Parathyroid adenoma (tissue), 2 donors: ENCODE data around the gene GBGT1.
A peak's percentile ranks its signal among the peaks of the same experiment; 100 is the strongest.

ENCODE experiments used
- H2AFZ ChIP-seq: fragments of 300-600 bp; sonication (generic); one replicate; pipeline ENCODE4 v1.7.0; 2017; ENCODE audit warnings: antibody characterized with exemption, mild to moderate bottlenecking
- H3K27ac ChIP-seq: fragments of 300-600 bp; sonication (generic); one replicate; pipeline ENCODE4 v1.7.0; 2017
- H3K27me3 ChIP-seq: fragments of 300-600 bp; sonication (generic); one replicate; pipeline ENCODE4 v1.7.0; 2017; ENCODE audit warnings: low read length; ENCODE audit not compliant: control insufficient read depth, insufficient read depth
- H3K36me3 ChIP-seq: fragments of 300-600 bp; sonication (generic); one replicate; pipeline ENCODE4 v1.7.0; 2017; ENCODE audit warnings: low read length; ENCODE audit not compliant: control insufficient read depth, insufficient read depth
- H3K4me1 ChIP-seq: fragments of 300-600 bp; sonication (generic); one replicate; pipeline ENCODE4 v1.7.0; 2017; ENCODE audit warnings: control low read depth
- H3K4me2 ChIP-seq: fragments of 300-600 bp; sonication (generic); one replicate; pipeline ENCODE4 v1.7.0; 2017; ENCODE audit warnings: low read length
- H3K4me3 ChIP-seq: fragments of 300-600 bp; sonication (generic); one replicate; pipeline ENCODE4 v1.7.0; 2017; ENCODE audit warnings: low read depth, low read length
- H3K79me2 ChIP-seq: fragments of 300-600 bp; sonication (generic); one replicate; pipeline ENCODE4 v1.7.0; 2017; ENCODE audit warnings: control low read depth
- H3K9ac ChIP-seq: fragments of 300-600 bp; sonication (generic); one replicate; pipeline ENCODE4 v1.7.0; 2017; ENCODE audit warnings: mild to moderate bottlenecking
- H3K9me3 ChIP-seq: fragments of 300-600 bp; sonication (generic); one replicate; pipeline ENCODE4 v1.7.0; 2017; ENCODE audit warnings: low read length; ENCODE audit not compliant: control insufficient read depth
- TF ChIP-seq, protein P1 (sequence below): fragments of 300-600 bp; sonication (generic); IDR thresholded peaks from one replicate; pipeline ENCODE4 v1.7.0; 2017; ENCODE audit warnings: antibody characterized with exemption, mild to moderate bottlenecking
- donor health status: primary hyperparathyroidism.

GBGT1 gene

DNA sequence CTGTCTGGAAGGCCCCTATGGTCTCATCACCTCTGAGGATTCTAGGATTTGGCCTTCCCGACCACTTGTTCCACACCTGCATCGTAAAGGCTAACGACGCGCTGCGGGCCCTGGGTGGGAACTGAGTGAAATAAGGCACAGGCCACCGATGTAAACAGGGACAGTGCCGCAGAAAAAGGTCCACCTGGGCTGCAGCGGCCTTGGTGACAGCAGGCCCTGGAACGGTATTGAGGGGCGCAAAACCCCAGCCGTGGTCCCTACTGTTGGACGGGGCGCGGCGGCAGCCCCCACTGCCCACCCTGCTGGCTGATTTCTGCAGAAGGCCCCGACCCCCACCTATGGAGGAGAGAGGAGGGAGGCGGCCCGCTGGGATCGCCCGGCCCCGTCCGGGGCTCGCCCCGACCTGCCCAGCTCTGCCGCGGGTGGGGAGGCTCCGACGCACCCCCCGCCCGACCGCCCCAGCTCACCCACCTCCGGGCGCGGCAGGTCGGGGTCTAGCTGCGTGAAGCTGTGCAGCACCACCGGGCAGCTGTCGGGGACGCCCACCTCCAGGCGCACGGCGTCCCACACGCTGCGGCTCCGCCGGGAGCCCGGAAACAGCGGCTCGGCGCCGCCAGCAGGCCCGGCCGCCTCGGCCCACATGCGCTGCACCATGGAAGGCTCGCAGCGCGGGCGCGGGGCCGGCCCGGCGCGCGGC is 43.1 kb downstream of the GBGT1 start:
- H3K9ac ChIP-seq: no peak overlapping the region
- H3K4me2 ChIP-seq: peak overlapping the region; percentile 96
- peak overlapping the region; percentile 62 for H3K27ac ChIP-seq
- H3K79me2 ChIP-seq: peaks cover 25% of the 10 kb centered on the region
- no peaks in the 10 kb centered on the region for H3K27me3 ChIP-seq
- TF ChIP-seq, protein P1, sequence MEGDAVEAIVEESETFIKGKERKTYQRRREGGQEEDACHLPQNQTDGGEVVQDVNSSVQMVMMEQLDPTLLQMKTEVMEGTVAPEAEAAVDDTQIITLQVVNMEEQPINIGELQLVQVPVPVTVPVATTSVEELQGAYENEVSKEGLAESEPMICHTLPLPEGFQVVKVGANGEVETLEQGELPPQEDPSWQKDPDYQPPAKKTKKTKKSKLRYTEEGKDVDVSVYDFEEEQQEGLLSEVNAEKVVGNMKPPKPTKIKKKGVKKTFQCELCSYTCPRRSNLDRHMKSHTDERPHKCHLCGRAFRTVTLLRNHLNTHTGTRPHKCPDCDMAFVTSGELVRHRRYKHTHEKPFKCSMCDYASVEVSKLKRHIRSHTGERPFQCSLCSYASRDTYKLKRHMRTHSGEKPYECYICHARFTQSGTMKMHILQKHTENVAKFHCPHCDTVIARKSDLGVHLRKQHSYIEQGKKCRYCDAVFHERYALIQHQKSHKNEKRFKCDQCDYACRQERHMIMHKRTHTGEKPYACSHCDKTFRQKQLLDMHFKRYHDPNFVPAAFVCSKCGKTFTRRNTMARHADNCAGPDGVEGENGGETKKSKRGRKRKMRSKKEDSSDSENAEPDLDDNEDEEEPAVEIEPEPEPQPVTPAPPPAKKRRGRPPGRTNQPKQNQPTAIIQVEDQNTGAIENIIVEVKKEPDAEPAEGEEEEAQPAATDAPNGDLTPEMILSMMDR: no peak
- peak overlapping the region; percentile 42 for H2AFZ ChIP-seq
- H3K4me3 ChIP-seq: peak overlapping the region; percentile 81
- no peaks in the 10 kb centered on the region for H3K36me3 ChIP-seq
- H3K4me1 ChIP-seq: peaks cover 8% of the 10 kb centered on the region
- no peaks in the 10 kb centered on the region for H3K9me3 ChIP-seq

- H3K9me3 ChIP-seq: no peaks in the 10 kb centered on the region
- TF ChIP-seq, protein P1: no peak
- H3K27me3 ChIP-seq: no peaks in the 10 kb centered on the region
- H3K9ac ChIP-seq: no peak overlapping the region
- H3K79me2 ChIP-seq: peaks cover 29% of the 10 kb centered on the region
- H3K36me3 ChIP-seq: no peaks in the 10 kb centered on the region
- peaks cover 8% of the 10 kb centered on the region for H3K4me1 ChIP-seq
- H3K27ac ChIP-seq: peak overlapping the region; percentile 62
- peak overlapping the region; percentile 81 for H3K4me3 ChIP-seq
- H2AFZ ChIP-seq: no peak overlapping the region
- peak overlapping the region; percentile 96 for H3K4me2 ChIP-seq
These were observed 43.7 kb downstream of the GBGT1 start for GRCh38 chr9:133119846-133120500.

DNA sequence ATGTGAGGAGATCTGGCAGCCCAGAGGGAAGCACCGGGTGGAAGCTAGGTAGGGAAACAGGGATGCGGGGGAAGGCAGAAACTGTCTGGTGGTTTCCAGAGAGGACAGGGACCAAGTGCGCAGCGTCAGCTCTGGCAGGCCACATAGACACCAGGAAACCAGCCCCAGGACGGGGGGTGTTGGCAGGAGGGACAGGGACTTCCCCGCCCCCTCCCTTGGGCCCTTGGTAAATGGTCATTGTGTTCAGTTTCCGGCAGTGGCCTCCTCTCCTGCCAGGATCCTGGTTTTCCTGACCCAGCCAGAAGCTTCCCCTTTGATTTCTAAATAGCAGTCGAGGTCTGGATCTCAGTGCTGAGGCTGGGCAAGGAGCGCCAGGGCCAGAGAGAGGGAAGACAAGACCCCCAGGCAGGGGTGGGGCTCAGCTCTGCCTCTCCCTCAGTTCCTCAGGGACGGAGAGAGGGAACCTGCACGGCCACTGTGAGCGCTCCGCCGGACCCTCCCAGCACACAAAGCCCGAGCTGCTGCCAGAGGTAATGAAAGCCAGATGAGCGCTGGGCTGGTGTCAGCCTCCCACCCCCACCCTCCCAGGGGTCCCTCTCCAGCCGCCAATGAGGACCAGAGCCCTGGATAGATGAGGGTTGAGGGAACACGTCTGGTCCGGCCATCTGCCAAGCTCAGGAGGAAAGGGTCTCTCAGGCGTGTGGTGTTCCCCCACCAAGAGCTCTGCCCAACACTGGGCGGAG is 44.4 kb downstream of the GBGT1 start:
- Histone ChIP-seq H3K4me2 (peak overlapping the region; percentile 96), H2AFZ (no peak overlapping the region), H3K9me3 (no peaks in the 10 kb centered on the region), H3K27me3 (no peaks in the 10 kb centered on the region), H3K4me3 (peak overlapping the region; percentile 33), H3K36me3 (no peaks in the 10 kb centered on the region), H3K9ac (no peak overlapping the region), H3K4me1 (peaks cover 13% of the 10 kb centered on the region), H3K27ac (peak overlapping the region; percentile 62), H3K79me2 (peaks cover 29% of the 10 kb centered on the region)
- TF ChIP-seq, protein P1: no peak

GRCh38 chr9:133118568-133118967 is 45.1 kb downstream of the GBGT1 start:
- peak overlapping the region; percentile 62 for H3K27ac ChIP-seq
- no peaks in the 10 kb centered on the region for H3K36me3 ChIP-seq
- no peak overlapping the region for H3K4me3 ChIP-seq
- TF ChIP-seq, protein P1: no peak
- H3K9ac ChIP-seq: no peak overlapping the region
- no peaks in the 10 kb centered on the region for H3K27me3 ChIP-seq
- peaks cover 29% of the 10 kb centered on the region for H3K79me2 ChIP-seq
- no peaks in the 10 kb centered on the region for H3K9me3 ChIP-seq
- H3K4me2 ChIP-seq: no peak overlapping the region
- peaks cover 20% of the 10 kb centered on the region for H3K4me1 ChIP-seq
- no peak overlapping the region for H2AFZ ChIP-seq
